AG08396 (cell line): ENCODE results near the gene FKBP5.
A peak's percentile ranks its signal among the peaks of the same experiment; 100 is the strongest.
"Not testable (repeated sequence)": the region's sequence is repeated elsewhere in the genome, so short reads cannot be mapped to it uniquely, and the experiment has no call there.

Experiments
- DNase-seq: peaks from one replicate; pipeline ENCODE4 v3.0.0; 2012; ENCODE audit warnings: low spot score, mixed read lengths

The FKBP5 gene

GRCh38 chr6:35609588-35609987 is 79.1 kb downstream of the FKBP5 start:
- DNase-seq: no peak

GRCh38 chr6:35607517-35608233 is 81.0 kb downstream of the FKBP5 start:
- DNase-seq: no peak

- DNase-seq: no peak
These were observed 83.1 kb downstream of the FKBP5 start for GRCh38 chr6:35605600-35605999.

GRCh38 chr6:35603326-35604202 is 85.2 kb downstream of the FKBP5 start:
- no peak for DNase-seq

GRCh38 chr6:35602133-35602946 is 86.4 kb downstream of the FKBP5 start:
- DNase-seq: no peak

- peak; percentile 64 for DNase-seq
These were observed 87.2 kb downstream of the FKBP5 start for GRCh38 chr6:35601331-35602132.

- DNase-seq: no peak
These were observed 88.0 kb downstream of the FKBP5 start for GRCh38 chr6:35600659-35601125.

GRCh38 chr6:35599761-35600658 is 88.7 kb downstream of the FKBP5 start:
- no peak for DNase-seq

- not testable (repeated sequence) for DNase-seq
These were observed 90.1 kb downstream of the FKBP5 start for GRCh38 chr6:35598621-35599020.

- DNase-seq: no peak
These were observed 92.0 kb downstream of the FKBP5 start for GRCh38 chr6:35596448-35597442.

- DNase-seq: no peak
These were observed 94.1 kb downstream of the FKBP5 start for GRCh38 chr6:35594503-35595186.

GRCh38 chr6:35592178-35592577 is 96.5 kb downstream of the FKBP5 start:
- no peak for DNase-seq

GRCh38 chr6:35590622-35591066 is 98.1 kb downstream of the FKBP5 start:
- DNase-seq: no peak

GRCh38 chr6:35589904-35590303 is 98.8 kb downstream of the FKBP5 start:
- DNase-seq: no peak

GRCh38 chr6:35589201-35589739 is 99.4 kb downstream of the FKBP5 start:
- DNase-seq: no peak

GRCh38 chr6:35587167-35587566 is 101.5 kb downstream of the FKBP5 start:
- no peak for DNase-seq

GRCh38 chr6:35586542-35586941 is 102.2 kb downstream of the FKBP5 start:
- no peak for DNase-seq

GRCh38 chr6:35585658-35586057 is 103.1 kb downstream of the FKBP5 start:
- no peak for DNase-seq
